Measurements from ENCODE around the gene ATXN10.
"Not testable (repeated sequence)": the region's sequence is repeated elsewhere in the genome, so short reads cannot be mapped to it uniquely, and the experiment has no call there.

ATXN10 gene

DNA sequence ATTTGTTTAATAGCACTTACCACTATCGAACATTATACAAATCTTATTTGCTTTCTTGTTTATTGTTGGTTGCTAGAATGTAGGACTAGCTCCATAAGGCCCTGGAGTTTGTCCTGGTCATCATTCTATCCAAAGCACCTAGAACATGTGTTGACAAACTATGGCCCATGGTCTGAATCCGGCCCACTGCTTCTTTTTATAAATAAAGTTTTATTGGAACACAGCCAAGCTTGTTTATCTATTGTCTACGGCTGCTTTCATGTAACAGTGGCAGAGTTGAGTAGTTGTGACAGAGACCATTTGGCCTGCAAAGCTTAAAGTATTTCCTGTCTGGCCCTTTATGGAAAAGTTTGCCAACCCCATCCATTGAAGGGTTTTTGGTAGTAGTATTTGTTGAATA, 38.8 kb downstream of the ATXN10 start:
- DNase-seq: no peak

DNA sequence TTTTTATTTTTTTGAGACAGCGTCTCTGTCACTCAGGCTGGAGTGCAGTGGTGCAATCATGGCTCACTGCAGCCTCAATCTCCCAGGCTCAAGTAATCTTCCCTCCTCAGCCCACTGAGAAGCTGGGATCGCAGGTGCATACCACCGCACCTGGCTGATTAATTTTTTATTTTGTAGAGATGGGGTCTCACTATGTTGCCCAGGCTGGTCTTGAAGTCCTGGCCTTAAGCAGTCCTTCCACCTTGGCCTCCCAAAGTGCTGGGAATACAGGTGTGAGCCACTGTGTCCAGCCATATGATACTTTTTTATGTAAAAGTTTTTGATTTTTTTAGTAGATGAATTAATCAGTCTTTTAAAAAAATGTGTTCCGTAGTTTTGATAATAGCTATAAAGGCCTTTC, 42.8 kb downstream of the ATXN10 start:
- DNase-seq: not testable (repeated sequence)

DNA sequence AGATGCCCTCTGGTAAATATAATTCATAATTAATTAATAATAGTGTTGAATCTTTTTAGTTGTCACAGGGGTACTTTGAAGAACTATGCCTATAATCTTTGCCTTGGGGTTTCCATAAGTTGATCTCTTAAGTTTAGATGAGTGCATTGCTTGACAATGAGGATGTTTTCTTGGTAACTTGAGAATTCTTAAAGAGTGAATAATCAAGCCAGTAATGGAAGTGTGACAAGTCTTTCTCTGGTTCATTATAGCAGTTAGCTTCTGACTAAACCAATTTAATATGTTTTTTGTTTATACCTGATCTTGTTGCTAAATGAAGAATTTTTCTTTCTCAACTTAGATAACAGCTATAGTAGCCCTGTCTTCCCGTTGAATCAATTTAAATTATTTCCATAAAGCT, 46.2 kb downstream of the ATXN10 start:
- DNase-seq: no peak

DNA sequence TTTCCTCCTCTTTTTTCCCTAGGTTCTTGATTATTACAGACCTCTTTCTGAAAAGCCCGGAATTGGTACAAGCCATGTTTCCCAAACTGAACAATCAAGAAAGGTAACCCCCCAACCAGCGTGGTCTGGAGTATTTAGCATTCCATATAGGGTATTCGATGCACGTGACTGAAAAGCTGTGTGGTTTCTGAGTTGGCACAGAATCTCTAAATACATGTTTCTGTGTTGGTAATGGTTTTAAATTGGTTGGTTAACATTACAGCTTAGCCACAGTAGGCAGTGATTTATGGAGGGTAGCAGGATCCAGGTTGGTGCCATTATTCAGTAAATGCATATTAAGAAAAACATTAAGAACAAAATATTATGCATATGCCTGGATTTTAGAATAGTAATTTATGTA, 46.8 kb downstream of the ATXN10 start:
- DNase-seq: no peak

DNA sequence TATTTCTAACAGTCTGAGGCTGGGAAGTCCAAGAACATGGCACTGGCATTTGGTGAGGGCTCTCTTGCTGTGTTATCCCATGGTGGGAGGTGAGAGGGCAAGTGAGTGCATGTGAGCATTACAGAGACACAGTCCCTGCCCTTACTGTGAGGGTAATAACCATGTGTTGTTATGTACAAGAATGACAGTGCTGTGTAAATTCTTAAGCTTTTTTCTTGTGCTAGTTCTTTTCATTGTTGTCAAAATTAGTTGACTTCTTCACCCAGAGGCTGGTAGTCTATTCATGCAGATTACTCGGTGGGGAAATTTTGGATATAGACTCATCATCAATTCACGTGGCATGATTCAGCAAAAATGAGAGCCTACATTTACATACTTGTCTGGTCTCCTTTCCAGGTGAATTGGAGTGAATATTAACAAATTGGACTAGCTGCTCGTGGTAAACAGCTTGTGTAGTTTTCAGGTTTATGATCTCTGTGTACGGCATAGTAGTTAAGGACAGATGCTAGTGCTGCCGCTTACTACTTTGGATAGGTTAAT, 49.3 kb downstream of the ATXN10 start:
- no peak for DNase-seq

DNA sequence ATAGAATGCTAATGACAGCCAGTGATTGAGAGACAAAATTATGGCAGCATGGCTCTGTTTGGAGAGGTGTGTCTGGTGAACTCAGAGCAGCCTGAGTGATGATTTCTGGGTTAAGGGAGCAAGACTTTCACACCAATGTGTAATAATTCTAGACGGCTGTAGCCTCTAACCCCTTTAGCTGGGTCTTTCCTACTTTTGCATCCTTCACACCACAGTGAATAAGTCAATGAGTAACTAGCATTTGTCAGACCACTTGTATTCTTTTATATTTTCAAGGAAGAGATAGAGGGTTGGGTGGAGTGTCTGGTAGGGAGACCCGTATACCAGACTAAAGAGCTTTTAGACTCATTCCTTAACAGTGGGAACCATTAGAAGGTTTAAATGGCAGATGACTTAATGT, 50.4 kb downstream of the ATXN10 start:
- no peak for DNase-seq

DNA sequence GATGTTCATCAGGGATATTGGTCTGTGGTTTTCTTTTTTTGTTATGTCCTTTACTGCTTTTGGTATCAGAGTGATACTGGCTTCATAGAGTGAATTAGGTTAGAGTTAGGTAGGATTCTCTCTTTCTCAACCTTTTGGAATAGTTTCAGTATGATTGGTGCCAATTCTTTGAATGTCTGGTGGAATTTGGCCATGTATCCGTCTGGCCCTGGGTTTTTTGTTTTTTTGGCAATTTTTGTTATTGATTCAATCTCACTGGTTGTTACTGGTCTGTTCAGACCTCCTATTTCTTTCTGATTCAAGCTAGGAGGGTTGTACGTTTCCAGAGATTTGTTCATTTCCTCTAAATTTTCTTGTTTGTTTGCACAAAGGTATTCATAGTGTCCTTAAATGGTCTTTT, 54.4 kb downstream of the ATXN10 start:
- no peak for DNase-seq

DNA sequence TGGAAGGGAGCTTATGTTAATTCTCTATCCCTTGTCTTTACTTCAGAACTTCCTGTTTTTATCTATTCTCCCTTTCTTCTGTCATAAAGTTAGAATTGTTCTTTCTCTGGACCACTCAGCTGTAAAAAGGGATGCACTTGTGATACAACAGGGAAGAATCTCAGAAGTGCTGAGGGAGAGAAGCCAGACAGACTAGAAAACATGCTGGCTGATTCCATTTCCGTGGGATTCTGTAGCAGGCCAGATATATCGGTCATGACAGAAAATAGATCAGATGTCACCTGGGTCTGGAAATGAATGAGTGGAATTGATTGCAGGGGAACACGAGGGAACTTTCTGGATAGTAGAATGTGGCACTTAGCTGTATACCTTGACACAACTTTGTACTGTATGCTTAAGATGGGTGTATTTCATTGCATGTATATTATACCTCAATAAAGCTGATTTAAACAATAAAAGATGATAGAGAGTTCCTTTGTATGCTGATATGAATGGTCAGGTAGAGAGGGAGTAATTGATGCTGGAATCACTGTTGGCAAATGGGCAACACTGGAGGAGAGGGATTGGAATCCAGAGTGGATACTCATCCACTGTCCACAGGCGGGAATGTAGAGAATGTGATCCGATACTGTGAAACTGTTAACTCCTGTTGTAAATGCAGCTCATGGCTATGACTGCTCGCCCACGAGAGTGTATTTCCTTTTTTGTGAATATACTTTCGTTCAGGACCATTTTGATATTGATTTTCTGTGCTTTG, 59.6 kb downstream of the ATXN10 start:
- no peak for DNase-seq

DNA sequence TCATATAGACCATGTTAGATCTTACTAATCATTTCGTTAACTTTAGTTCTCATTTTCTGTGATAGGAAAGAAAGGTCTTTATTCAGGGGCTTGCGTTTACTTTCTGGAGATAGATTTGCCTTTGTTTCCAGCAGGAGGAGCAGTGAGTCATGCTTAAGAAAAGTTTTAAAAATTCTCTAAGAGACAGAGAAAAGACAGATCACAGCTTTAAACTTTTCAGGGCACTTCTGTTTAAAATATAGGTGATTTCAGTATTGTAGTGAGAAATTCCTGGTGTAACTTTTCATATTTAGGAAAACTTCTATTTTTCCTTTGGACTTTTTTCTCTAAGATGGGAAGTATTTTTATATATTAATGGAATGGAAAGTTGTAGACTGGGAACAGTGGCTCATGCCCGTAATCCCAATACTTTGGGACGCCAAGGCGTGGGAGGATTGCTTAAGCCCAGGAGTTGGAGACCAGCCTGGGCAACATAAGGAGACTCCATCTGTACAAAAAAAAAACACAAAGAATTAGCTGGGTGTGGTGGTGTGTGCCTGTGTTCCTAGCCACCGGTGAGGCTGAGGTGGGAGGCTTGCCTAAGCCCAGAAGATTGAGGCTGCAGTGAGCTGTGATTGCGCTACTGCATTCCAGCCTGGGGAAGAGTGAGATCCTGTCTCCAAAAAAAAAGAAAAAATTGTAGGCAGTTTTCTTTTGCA, 60.3 kb downstream of the ATXN10 start:
- no peak for DNase-seq

DNA sequence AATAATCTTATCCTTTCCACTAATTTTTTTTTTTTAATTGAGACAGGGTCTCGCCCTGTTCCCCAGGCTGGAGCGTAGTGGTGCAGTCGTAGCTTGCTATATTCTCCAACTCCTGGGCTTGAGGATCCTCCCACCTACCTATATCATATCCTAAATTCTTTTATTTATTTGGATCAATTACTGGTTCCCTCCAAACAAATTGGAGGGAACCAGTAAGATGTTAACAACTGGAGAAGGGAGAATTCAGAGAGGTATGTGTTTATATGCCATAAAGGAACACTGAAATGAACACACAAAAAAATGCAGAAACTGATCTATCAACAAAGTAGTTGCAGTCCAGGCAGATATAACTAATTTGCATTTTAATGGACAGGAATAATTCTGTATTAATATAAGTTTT, 63.6 kb downstream of the ATXN10 start:
- no peak for DNase-seq

DNA sequence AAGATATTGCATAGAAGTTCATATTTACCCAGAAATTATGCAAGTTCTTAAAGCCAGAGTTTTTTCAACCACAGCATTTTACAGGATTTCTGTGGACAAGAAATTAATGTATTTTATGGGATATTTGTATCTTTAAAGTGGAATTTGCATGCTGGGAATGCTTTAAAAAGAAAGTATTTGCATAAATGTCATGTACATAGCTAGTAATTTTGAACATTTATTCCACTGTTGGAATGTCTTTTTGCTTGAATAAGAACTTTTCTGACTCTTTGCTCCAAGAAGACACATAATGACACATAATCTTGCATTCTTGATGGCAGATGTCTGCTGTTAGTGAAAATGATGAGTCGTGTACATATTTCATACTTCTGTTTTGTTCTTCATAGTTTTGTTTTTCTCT, 66.6 kb downstream of the ATXN10 start:
- DNase-seq: no peak

DNA sequence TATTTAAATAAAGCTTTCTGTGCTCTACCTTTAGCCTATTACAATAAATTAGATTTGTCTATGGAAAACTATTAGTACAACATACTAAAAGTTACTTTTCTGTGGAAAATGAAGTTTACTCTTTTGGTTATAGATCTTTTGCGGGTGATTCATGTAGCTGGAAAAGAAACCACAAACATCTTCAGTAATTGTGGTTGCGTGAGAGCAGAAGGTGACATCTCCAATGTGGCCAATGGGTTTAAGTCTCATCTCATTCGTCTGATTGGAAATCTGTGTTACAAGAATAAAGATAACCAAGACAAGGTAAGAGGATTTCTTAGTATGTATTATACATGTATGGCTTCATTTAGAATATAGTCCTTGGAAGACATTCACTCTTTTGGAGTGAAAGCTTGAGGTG, 68.6 kb downstream of the ATXN10 start:
- no peak for DNase-seq

DNA sequence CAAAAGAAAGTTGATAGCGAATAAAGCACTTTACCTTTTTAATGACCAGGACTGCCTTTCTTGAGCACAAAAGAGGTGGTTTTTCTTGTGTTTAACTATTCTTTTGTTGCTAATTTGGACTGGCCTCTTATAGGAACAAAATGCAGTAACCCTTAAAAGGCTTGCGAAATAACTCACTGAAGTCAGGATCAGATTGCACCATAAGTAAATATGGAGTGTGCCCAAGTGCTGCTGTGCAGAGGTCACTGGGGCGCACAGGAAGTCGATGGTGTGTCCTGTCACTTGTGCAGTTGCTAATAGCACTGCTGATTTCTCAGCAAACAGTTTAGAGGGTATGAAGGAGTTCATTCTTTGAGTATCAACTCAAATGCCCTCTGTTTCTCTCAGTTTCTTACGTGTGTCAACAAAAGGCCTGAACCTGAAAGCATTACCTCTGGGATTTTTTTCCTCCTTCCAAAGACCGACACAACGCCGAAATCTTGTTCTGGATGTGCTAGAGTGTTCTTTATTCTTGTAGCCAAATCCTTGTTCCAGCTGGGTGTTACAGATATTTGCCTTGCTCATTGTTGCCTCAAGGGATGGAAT, 71.3 kb downstream of the ATXN10 start:
- DNase-seq: peak; percentile 71

DNA sequence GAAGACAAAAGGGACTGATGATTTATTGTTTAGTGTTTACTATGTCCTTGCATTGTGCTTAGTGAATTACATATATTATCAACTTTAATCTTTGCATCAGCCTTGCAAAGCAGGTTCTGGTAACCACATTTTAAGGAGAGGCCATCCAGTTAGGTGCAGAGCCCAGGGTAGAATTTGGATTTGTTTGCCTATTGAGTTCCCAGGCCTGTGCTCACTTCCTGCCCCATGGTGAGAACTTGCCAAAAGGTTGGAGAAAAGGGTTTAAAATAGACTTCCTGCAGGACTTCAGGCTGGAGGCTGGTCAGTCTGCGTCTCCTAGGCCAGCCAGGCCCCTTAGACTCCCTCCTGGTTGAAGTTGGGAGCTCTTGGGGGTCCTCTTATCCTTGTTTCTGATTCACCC, 72.1 kb downstream of the ATXN10 start:
- no peak for DNase-seq

DNA sequence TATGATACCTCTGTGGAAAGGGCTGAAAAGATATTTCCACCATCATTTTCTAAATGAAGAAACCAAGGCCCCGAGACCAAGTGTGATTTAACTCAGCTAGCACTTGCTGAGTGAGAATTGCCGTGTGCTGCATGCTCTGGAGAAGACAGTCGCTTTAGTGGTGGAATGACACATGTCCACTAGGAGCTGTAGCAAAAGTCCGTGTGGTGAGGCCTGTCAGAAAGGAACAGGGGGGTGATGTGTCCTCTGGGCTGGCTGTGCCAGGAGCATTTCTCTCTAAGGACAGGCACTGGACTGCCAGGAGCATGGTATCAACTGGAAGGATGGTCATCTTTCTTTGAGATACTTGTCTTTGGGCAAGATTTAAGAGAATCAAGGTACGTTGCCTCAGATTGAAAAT, 72.8 kb downstream of the ATXN10 start:
- DNase-seq: no peak

DNA sequence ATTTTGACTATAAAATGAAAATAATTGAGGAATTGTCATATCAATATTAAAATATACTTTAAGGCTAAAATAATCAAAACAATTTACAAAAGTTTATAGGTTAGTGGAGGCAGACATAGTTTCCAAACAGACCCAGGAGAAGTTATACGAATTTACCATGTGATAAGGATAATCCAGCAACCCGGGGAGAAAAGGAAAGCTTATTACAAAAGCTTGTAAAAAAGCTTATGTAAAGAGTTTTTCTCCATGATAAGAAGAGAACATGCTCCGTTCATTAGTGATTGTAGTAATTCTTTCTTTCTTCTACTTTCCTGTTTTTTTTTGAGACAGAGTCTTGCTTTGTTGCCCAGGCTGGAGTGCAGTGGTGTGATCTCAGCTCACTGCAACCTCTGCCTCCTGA, 79.0 kb downstream of the ATXN10 start:
- no peak for DNase-seq

DNA sequence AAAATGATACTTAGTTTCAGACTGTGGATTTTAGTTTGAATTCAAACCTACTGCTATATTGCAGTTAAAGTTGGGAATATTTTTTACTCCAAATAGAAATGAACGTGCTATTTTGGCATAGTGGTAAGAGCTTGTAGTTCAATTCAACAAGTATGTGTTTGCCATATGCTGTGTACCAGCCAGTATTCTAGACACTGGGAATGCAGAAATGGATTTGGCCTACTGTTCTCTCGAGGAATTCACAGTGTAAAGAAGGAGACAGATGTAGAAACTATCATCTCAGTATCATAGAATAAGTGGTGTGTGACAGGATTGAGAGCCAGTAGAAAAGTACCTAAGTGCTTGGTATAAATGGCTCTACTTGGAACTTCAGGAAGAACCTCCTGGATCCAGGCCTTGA, 80.4 kb downstream of the ATXN10 start:
- DNase-seq: no peak

DNA sequence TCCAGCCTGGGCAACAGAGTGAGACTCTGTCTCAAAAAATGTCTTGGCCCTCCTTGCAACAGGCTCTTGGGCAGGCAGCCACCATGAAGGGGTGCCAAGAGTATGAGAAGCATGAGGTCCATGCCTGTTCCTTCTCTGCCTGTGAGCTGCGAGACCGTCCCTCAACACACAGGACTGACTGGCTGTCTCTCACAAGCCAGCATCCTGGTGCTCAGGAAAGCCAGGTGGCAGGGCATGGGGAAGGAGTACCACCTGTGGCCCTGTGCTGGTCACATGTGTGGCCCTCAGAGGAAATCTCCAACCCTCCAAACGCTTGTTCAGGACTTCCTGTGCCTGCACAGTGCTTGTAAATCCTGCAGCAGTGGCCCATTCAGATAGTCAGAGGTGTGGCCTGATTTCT, 83.2 kb downstream of the ATXN10 start:
- DNase-seq: no peak

DNA sequence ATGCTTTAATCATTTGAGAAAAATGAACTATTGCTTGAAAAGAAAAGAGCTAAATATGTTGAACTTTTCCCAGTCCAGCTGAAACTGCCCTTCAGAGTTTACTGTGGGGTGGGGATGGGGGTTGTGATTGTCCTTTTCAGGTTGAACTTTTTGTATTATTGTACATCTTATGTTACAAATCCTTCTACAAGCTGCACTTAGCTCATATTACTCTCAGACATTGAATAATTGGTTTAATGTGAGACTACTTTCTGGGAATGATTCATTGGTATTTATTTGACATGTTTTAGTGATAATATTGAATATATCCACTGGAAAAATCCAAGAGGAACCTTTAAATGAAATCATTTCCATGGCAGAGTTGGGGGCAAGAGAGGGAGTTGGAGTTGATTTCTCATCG, 84.9 kb downstream of the ATXN10 start:
- DNase-seq: no peak

DNA sequence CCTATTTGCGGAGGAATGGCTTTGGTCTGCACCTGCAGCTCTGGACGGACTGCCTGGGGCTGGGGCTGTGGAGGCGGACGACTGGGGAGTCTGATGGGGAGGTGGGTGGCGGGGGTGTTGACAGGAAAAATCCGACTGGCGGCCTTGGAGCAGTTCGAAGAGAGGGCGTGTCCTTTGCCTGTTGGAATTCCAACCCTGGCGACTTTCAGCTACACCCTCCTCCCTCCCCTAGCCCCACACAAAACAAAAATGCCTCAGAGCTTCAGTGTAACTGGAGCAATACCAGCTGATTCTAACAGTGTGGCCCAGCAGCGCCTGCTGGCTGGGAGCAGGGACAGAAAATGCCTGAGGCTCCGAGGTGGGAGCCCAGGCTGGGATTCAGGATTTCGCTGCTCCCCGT, 85.4 kb downstream of the ATXN10 start:
- no peak for DNase-seq

DNA sequence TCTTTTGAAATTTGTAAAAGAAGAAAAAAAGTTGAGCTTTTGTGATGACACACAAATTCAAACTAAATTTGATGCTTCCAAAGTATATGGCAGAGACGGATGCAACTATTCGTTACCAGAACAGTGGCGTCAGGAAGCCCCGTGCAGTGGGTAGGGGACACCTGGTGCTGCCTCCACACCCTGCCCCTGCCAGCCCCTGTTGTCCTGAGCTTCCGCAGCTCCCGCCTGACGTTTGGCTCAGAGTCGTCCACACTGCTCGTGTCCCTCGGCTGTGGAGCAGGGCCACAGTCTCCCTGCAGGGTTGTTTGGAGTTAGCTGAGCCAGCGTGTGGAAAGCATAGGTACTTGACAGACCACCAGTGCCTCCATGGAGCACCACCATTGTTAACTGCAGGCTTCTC, 86.3 kb downstream of the ATXN10 start:
- no peak for DNase-seq

DNA sequence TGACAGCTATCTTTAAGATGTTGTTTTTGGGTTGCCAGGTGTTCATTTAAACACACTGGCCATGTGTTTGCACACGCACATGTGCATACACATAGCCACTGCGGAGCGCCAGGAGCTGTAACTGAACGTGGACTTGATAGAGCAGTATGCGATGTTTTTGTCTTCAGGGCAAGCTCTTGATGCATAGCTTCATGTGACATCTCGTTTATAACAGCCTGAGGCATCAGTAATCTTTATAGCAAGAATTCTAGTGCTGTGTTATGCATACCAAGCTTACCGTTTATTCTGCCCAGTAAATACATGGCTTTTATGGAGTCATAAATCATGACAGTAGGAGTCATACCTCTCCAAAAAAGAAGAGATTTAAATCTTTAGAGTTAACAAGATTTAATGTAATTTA, 87.0 kb downstream of the ATXN10 start:
- DNase-seq: no peak

DNA sequence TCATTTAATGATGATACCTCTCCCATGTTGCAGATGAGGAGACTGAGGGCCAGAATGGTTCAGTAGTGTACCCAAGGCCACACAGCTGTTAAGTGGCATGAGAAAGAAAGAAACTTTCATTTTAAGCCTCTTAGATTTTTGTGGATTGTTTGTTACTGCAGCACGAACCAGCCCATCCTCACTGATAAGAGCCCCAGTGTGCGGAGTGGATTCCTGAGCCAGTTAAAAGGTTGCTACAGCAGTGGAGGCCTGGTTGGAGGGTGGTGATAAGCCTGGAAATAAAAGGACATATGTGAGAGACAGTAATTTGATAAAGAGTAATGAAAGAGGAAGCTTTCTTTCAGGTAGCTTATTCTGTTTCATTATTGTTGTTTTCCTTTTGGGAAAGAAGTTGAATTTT, 89.0 kb downstream of the ATXN10 start:
- no peak for DNase-seq

DNA sequence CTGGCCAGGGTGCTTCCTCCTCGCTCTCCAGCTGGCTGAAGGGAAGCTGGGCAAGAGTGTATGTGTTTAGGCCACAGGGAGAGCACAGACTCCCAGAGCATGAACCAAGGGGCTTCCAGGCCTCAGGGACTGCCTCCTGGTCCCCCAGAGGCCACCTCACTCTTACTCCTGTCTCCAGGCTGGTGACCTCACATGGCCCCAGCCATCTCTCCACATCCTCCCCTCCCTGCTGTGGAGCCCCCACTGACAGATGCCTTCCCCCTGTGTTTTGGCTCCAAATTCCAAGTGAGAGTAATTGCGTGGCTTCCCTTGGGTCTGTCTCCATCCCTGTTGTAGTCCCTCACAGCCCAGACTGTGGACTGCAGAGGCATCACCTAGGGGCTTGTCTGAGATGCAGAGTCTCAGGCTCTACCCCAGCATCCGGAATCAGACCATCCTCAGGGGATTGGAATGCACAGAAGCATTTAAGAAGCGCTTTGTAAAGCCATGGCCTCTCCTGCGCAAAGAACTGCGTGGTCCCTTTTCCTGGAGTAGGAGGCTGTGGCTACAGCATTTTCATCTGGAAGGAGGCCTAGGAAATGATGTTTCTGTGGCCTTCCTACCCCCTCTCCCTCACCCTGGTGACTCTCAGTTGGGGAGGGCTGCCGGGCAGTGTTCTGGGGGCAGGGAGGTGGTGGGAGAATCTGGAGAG, 91.1 kb downstream of the ATXN10 start:
- no peak for DNase-seq
